Fibroblast of lung (primary cell): Measurements from ENCODE around the gene FHAD1. TPM values are rescaled to one million over a fixed set of nuclear protein-coding genes. Genes with fewer than 3 reads are reported as not detected.

ENCODE experiments used
- DNase-seq, 2 donors: peaks; one replicate each; pipeline versions ENCODE4 v3.0.0 to v3.0.0-alpha.2; 2010; ENCODE audit warnings: low read depth in 2 of 2
- H2AFZ ChIP-seq: 2 replicates; pipeline ENCODE4 v1.5.1; 2012; ENCODE audit warnings: low read length, control low read depth, inconsistent platforms
- H3K27ac ChIP-seq: 2 replicates; pipeline ENCODE4 v1.5.1; 2011; ENCODE audit warnings: low read length, control low read depth; ENCODE audit not compliant: insufficient read depth
- H3K27me3 ChIP-seq: 2 replicates; pipeline ENCODE4 v1.5.1; 2011; ENCODE audit warnings: mild to moderate bottlenecking, low read length; ENCODE audit not compliant: control insufficient read depth, insufficient read depth
- H3K36me3 ChIP-seq: 2 replicates; pipeline ENCODE4 v1.5.1; 2011; ENCODE audit warnings: low read length; ENCODE audit not compliant: control insufficient read depth, insufficient read depth
- H3K4me1 ChIP-seq: 2 replicates; pipeline ENCODE4 v1.5.1; 2011; ENCODE audit warnings: low read length; ENCODE audit not compliant: control insufficient read depth, insufficient read depth; ENCODE audit errors: extremely low read depth
- H3K4me2 ChIP-seq: 2 replicates; pipeline ENCODE4 v1.5.1; 2011; ENCODE audit warnings: low read length, control low read depth; ENCODE audit not compliant: insufficient read depth; ENCODE audit errors: extremely low read depth
- H3K4me3 ChIP-seq, 4 experiments: fragments of 200-600 bp in 1 of 4; sonication (generic) in 1 of 4; replicated peaks in 1 of 4; 2 replicates each; pipeline ENCODE4 v1.5.1; 2011 to 2016; ENCODE audit warnings: low read length in 4 of 4, low read depth in 3 of 4, mild to moderate bottlenecking in 3 of 4, control low read depth in 2 of 4, inconsistent platforms in 1 of 4, mixed read lengths in 1 of 4; ENCODE audit not compliant: insufficient read depth in 1 of 4; ENCODE audit errors: control extremely low read depth in 1 of 4
- H3K79me2 ChIP-seq: 2 replicates; pipeline ENCODE4 v1.5.1; 2012; ENCODE audit warnings: mild to moderate bottlenecking, low read length, inconsistent platforms; ENCODE audit not compliant: control insufficient read depth, insufficient read depth
- H3K9ac ChIP-seq: 2 replicates; pipeline ENCODE4 v1.5.1; 2011; ENCODE audit warnings: mild to moderate bottlenecking, low read length, control low read depth; ENCODE audit not compliant: insufficient read depth
- H3K9me3 ChIP-seq: 2 replicates; pipeline ENCODE4 v1.5.1; 2012; ENCODE audit warnings: low read depth, low read length; ENCODE audit not compliant: control insufficient read depth, insufficient read depth
- H4K20me1 ChIP-seq: 2 replicates; pipeline ENCODE4 v1.5.1; 2011; ENCODE audit warnings: low read length; ENCODE audit not compliant: control insufficient read depth, insufficient read depth; ENCODE audit errors: extremely low read depth
- EZH2 ChIP-seq: IDR thresholded peaks from 2 replicates; pipeline ENCODE4 v1.5.1; 2012; ENCODE audit warnings: low read length, control low read depth, mild to moderate bottlenecking; ENCODE audit errors: missing control alignments
- polyA plus RNA-seq, 2 donors: library from polyadenylated mRNA; depleted of rRNA in 1 of 2; stranded (reverse) in 1 of 2; unstranded in 1 of 2; fragments of >200 nt; gene quantifications; 2 replicates each; pipeline ENCODE4 v1.2.1, GENCODE V29; 2011 to 2012; ENCODE audit warnings: missing spikeins in 1 of 2
- total RNA-seq: library from RNA; depleted of rRNA; stranded (reverse); fragments of >200 nt; gene quantifications from 2 replicates; pipeline ENCODE4 v1.2.1, GENCODE V29; 2014
- TF ChIP-seq, protein P1 (sequence below), 2 donors: IDR thresholded peaks in 1 of 2; conservative IDR thresholded peaks in 1 of 2; 1 replicate in 1 of 2; 2 replicates in 1 of 2; pipeline ENCODE4 v1.5.1; 2011 to 2012; ENCODE audit warnings: low read length in 2 of 2, control low read depth in 1 of 2, inconsistent platforms in 1 of 2, low read depth in 1 of 2, mild to moderate bottlenecking in 1 of 2

FHAD1 gene
- total and polyA plus RNA-seq, 2 donors (not counting 1 experiment from before 2014, with no cell fraction given), result 0.09 to 0.66 TPM

DNA sequence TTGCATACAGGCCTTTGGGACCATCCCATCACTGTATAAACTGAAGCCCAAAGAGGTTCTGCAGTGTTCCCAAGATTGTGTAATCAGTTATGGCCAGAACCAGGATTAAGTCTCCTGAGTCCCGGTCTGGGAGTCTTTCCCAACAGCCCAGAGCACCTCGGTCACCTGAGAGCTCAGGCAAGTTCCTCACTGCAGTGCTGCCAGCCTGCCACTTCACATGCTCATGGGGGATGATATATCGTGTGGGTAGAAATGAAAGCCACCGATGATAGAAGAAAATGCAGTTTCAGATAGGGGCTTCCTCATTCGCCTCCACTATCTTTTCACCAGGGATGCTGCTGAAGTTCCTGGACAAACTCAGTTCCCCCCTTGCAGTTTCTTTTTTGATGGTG is 30.4 kb downstream of the FHAD1 start:
- Histone ChIP-seq H3K36me3 (no peaks in the 10 kb centered on the region), H3K27ac (no peak overlapping the region), H3K4me3 (no peak overlapping the region), H2AFZ (no peak overlapping the region), H3K4me2 (no peak overlapping the region), H4K20me1 (no peaks in the 10 kb centered on the region), H3K9ac (no peak overlapping the region), H3K79me2 (no peaks in the 10 kb centered on the region), H3K4me1 (no peaks in the 10 kb centered on the region), H3K9me3 (no peaks in the 10 kb centered on the region), H3K27me3 (peaks cover 2% of the 10 kb centered on the region)
- TF ChIP-seq EZH2, result no peak
- TF ChIP-seq, protein P1, sequence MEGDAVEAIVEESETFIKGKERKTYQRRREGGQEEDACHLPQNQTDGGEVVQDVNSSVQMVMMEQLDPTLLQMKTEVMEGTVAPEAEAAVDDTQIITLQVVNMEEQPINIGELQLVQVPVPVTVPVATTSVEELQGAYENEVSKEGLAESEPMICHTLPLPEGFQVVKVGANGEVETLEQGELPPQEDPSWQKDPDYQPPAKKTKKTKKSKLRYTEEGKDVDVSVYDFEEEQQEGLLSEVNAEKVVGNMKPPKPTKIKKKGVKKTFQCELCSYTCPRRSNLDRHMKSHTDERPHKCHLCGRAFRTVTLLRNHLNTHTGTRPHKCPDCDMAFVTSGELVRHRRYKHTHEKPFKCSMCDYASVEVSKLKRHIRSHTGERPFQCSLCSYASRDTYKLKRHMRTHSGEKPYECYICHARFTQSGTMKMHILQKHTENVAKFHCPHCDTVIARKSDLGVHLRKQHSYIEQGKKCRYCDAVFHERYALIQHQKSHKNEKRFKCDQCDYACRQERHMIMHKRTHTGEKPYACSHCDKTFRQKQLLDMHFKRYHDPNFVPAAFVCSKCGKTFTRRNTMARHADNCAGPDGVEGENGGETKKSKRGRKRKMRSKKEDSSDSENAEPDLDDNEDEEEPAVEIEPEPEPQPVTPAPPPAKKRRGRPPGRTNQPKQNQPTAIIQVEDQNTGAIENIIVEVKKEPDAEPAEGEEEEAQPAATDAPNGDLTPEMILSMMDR (conservative IDR thresholded peaks at IDR 0.05 in 1 of 2, IDR thresholded peaks at IDR 0.05 in 1 of 2; ENCODE audit: low read depth in 1 of 2, low read length in 2 of 2), result no peak
- no peak for DNase-seq

DNA sequence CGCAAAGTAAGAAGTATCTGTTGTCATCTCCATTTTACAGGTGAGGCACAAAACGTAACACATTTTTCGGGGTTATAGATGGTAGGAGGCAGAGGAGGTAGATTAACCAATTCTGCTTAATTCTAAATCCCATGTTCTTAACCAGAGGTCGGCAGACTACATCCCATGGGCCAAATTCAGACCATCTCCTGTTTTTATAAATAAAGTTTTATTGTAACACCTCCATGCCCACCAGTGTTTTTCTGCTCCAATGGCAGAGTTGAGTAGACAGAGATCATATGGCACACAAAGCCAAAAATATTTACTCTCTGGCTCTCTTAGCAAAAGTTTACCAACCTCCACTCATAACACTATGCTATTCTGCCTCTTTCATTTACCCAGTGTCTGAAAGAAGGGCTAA is 30.9 kb downstream of the FHAD1 start:
- Histone ChIP-seq H3K4me1 (no peaks in the 10 kb centered on the region), H3K4me3 (no peak overlapping the region), H4K20me1 (no peaks in the 10 kb centered on the region), H3K36me3 (no peaks in the 10 kb centered on the region), H3K9ac (no peak overlapping the region), H3K4me2 (no peak overlapping the region), H3K27me3 (peaks cover 6% of the 10 kb centered on the region), H3K27ac (no peak overlapping the region), H3K79me2 (no peaks in the 10 kb centered on the region), H3K9me3 (no peaks in the 10 kb centered on the region), H2AFZ (no peak overlapping the region)
- DNase-seq, result no peak
- TF ChIP-seq, protein P1 (conservative IDR thresholded peaks at IDR 0.05 in 1 of 2, IDR thresholded peaks at IDR 0.05 in 1 of 2; ENCODE audit: low read depth in 1 of 2, low read length in 2 of 2), result no peak
- no peak for TF ChIP-seq EZH2

DNA sequence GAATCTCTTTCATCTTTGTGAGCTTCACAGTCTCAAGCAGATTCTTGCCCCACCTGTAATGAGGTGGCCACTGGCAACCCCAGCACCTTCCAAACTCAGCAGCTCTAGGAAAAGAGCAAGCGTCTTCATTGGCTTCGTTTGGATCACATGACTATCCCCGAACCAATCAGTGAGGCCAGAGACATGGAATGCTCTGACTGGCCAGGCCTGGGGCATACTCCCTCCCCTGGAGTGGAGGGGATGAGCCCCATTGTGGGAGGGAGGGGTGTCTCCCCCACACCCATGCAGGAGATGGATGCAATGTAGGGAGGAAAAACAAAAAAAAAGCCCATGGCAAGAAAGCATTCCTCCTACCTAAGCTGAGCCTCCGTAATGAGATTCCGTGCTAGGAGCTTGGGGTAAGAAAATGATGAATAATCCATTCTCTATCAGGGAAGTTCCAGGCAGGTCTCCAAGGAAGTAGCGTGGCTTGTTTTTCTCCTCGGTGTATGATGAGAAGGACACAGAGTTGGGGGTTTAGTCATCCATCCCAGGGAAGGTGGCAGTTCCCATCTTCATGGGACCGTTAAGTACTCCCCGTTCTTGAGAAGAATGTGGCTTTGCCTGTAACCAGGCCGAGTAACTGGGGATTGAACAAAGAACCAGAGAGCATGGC is 32.7 kb downstream of the FHAD1 start:
- peak in 1 of 2 donors; percentile 61 for DNase-seq
- Histone ChIP-seq H3K79me2 (no peaks in the 10 kb centered on the region), H3K4me3 (no peak overlapping the region), H3K9me3 (no peaks in the 10 kb centered on the region), H3K4me2 (no peak overlapping the region), H2AFZ (no peak overlapping the region), H3K27ac (no peak overlapping the region), H3K4me1 (no peaks in the 10 kb centered on the region), H4K20me1 (no peaks in the 10 kb centered on the region), H3K9ac (no peak overlapping the region), H3K36me3 (no peaks in the 10 kb centered on the region), H3K27me3 (peaks cover 9% of the 10 kb centered on the region)
- TF ChIP-seq EZH2, result no peak
- TF ChIP-seq, protein P1 (conservative IDR thresholded peaks at IDR 0.05 in 1 of 2, IDR thresholded peaks at IDR 0.05 in 1 of 2; ENCODE audit: low read depth in 1 of 2, low read length in 2 of 2), result no peak
